Left renal pelvis (tissue), 4 donors: ENCODE data around the gene SREBF2. TPM values are rescaled to one million over a fixed set of nuclear protein-coding genes. Genes with fewer than 3 reads are reported as not detected.

ENCODE experiments used
- DNase-seq, 4 donors: peaks; one replicate each; pipeline ENCODE4 v3.0.0-alpha.2; 2013; ENCODE audit warnings: low read depth in 4 of 4, low spot score in 3 of 4
- polyA plus RNA-seq, 4 donors: library from polyadenylated mRNA; unstranded; fragments of 120-200 nt; gene quantifications; one replicate each; pipeline ENCODE4 v1.2.1, GENCODE V29; 2013; ENCODE audit not compliant: insufficient read length in 4 of 4

The SREBF2 gene
- 10 to 100 TPM; 76.0 to 99.1 (median 93.9) TPM for polyA plus RNA-seq

GRCh38 chr22:41832553-41833368 is at the start of gene SREBF2:
Gene SREBF2, plus strand, starts transcription at chr22:41833105. Its CDS starts 166 bp downstream, at chr22:41833271.
- DNase-seq, result peak; percentile 99

GRCh38 chr22:41787331-41787730 is 45.6 kb upstream of the SREBF2 start:
- DNase-seq, result no peak

GRCh38 chr22:41793871-41794270 is 39.0 kb upstream of the SREBF2 start:
- no peak for DNase-seq

- no peak for DNase-seq
Observed at GRCh38 chr22:41798736-41799135, 34.2 kb upstream of the SREBF2 start.

- DNase-seq, result peak in 1 of 4 donors; percentile 9
Observed at GRCh38 chr22:41799486-41800347, 33.2 kb upstream of the SREBF2 start.

GRCh38 chr22:41800348-41801146 is 32.4 kb upstream of the SREBF2 start, which contains the start of gene CCDC134:
Gene CCDC134, plus strand, starts transcription at chr22:41800679. Its CDS starts 8,212 bp downstream, at chr22:41808891.
- DNase-seq, result peak; percentile 61 to 74 (median 68)

- DNase-seq, result no peak
Observed at GRCh38 chr22:41801147-41801819, 31.6 kb upstream of the SREBF2 start.

GRCh38 chr22:41801886-41802285 is 31.0 kb upstream of the SREBF2 start:
- no peak for DNase-seq

- DNase-seq, result no peak
Observed at GRCh38 chr22:41805639-41806038, 27.3 kb upstream of the SREBF2 start.

GRCh38 chr22:41808400-41808799 is 24.5 kb upstream of the SREBF2 start:
- DNase-seq, result no peak

GRCh38 chr22:41810022-41810421 is 22.9 kb upstream of the SREBF2 start:
- no peak for DNase-seq

- DNase-seq, result no peak
Observed at GRCh38 chr22:41812805-41813545, 19.9 kb upstream of the SREBF2 start.

- DNase-seq, result no peak
Observed at GRCh38 chr22:41813726-41814410, 19.0 kb upstream of the SREBF2 start.

- no peak for DNase-seq
Observed at GRCh38 chr22:41815716-41816115, 17.2 kb upstream of the SREBF2 start.

- DNase-seq, result no peak
Observed at GRCh38 chr22:41816241-41816640, 16.7 kb upstream of the SREBF2 start.

- DNase-seq, result no peak
Observed at GRCh38 chr22:41816871-41817270, 16.0 kb upstream of the SREBF2 start.

- no peak for DNase-seq
Observed at GRCh38 chr22:41818011-41818410, 14.9 kb upstream of the SREBF2 start.

GRCh38 chr22:41818596-41818995 is 14.3 kb upstream of the SREBF2 start:
- DNase-seq, result no peak

- no peak for DNase-seq
Observed at GRCh38 chr22:41819257-41819656, 13.6 kb upstream of the SREBF2 start.
